HUES64 (cell line): ENCODE measurements around the gene PAX8.

Experiments
- H3K27ac ChIP-seq: 2 replicates; pipeline ENCODE4 v1.7.0; 2013; ENCODE audit warnings: low read depth, low read length, inconsistent platforms
- H3K27me3 ChIP-seq: 2 replicates; pipeline ENCODE4 v1.6.1; 2013; ENCODE audit warnings: mild to moderate bottlenecking, low read length; ENCODE audit not compliant: insufficient read depth
- H3K36me3 ChIP-seq: 2 replicates; pipeline ENCODE4 v1.6.1; 2013; ENCODE audit warnings: mild to moderate bottlenecking, low read length; ENCODE audit not compliant: insufficient read depth
- H3K4me1 ChIP-seq: 2 replicates; pipeline ENCODE4 v1.6.1; 2013; ENCODE audit warnings: mild to moderate bottlenecking, low read length, moderate library complexity; ENCODE audit not compliant: insufficient read depth
- H3K4me3 ChIP-seq: 2 replicates; pipeline ENCODE4 v1.5.1; 2013; ENCODE audit warnings: mild to moderate bottlenecking, low read length, moderate library complexity
- H3K9ac ChIP-seq: 2 replicates; pipeline ENCODE4 v1.6.1; 2013; ENCODE audit warnings: mild to moderate bottlenecking, low read depth, low read length
- H3K9me3 ChIP-seq: 2 replicates; pipeline ENCODE4 v1.6.1; 2013; ENCODE audit warnings: low read depth, low read length; ENCODE audit not compliant: insufficient read depth
- WGBS: fragments of 150-250, 120-280 bp; methylation state at CpG from one replicate; pipeline ENCODE4 v1.1.7; 2013; ENCODE audit warnings: missing lambda C conversion rate; 5-methylcytosine and 5-hydroxymethylcytosine counted together

PAX8 gene

DNA sequence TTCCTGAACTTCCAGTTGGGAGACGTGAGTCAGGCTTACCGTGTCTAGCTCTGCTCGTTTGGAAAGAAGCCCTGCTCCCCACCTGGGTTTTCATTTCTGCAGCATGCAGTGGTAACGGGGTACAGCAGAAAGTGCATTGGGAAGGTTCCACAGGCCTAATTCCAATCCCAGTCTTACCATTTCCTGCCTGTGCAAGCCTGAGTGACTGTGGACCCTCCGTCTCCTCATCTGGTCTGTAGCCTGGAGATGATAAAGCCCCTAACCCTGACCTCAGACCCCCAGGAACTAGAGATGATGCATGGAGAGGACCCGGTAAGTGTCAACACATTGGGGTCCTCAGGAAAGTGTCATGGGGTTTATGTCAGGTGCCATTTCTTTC lies 110.8 kb downstream of the PAX8 start:
- Histone ChIP-seq H3K4me3 (no peak overlapping the region), H3K27ac (no peak overlapping the region), H3K9me3 (no peaks in the 10 kb centered on the region), H3K36me3 (no peaks in the 10 kb centered on the region), H3K9ac (no peak overlapping the region), H3K4me1 (peaks cover 13% of the 10 kb centered on the region), H3K27me3 (peaks cover 3% of the 10 kb centered on the region; the same call in 1 of the 2 replicates)
- WGBS = 96% methylated on average over 6 of the region's 6 CpGs

DNA sequence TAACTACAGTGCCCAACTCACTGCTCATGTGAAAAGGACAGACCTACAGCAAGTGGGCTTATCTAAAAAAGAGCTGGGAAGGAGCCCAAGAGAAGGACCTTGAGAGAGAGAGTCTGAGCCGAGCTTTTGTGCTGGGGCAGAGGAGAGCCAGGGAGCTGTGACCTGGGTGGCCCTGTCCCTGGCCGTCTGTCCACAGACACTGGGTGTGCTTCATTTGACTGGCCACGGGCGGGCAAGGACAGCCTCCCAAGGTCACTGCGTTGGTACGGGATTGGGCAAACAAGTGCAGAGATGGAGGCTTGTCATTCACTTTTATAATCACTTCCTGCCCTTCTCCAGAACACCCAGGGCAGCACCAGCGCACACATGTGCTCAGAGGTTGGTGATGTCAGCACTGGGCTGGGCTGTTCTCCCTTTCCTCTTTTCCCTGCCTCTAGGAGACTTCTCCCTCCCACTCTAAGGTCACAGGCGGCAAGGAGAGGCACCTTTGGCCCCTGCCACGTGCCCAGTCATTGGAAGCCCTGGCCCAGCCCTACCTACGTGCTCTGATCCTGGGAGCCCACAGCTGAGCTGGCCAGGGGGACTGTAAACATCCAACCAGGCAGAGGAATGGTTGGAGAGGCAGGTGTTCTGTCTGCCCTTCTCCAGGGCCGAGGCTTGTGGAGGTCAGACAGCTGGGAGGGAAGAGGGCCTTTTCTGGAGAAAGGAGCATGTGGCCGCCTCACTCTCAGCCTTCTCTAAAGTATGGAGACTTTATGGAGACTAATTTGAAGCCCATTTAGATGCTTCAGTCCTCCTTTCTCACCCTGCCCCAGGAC lies 111.4 kb downstream of the PAX8 start:
- Histone ChIP-seq H3K4me1 (peaks cover 13% of the 10 kb centered on the region), H3K27me3 (peaks cover 3% of the 10 kb centered on the region; the same call in 1 of the 2 replicates)
- 88% methylated on average over 12 of the region's 12 CpGs for WGBS

DNA sequence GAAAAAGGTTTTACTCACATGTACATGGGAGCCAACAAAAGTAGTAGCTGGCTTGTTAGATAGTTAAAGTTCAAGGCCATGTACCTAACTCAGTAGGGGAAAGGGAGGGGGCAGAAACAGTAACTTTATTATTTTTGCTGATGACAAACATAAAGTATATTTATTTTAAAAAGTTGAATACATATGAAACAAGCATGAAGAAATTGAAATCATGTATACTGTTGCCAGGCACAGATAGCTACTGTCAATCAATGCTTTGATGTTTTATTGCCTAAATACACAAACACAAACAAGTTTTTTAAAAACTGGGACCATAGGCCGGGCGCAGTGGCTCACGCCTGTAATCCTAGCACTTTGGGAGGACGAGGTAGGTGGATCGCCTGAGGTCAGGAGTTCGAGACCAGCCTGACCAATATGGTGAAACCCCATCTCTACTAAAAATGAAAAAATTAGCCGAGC lies 112.5 kb downstream of the PAX8 start:
- H3K4me3 ChIP-seq = no peak overlapping the region
- H3K4me1 ChIP-seq = peaks cover 13% of the 10 kb centered on the region
- 97% methylated on average over 7 of the region's 7 CpGs for WGBS
- H3K9ac ChIP-seq = no peak overlapping the region
- no peaks in the 10 kb centered on the region for H3K36me3 ChIP-seq
- H3K27ac ChIP-seq = no peak overlapping the region
- no peaks in the 10 kb centered on the region for H3K9me3 ChIP-seq
- H3K27me3 ChIP-seq = peaks cover 3% of the 10 kb centered on the region; the same call in 1 of the 2 replicates

More for the DNA sequence above, 111.4 kb downstream of the PAX8 start:
- no peak overlapping the region for H3K9ac ChIP-seq
- H3K4me3 ChIP-seq = no peak overlapping the region
- no peak overlapping the region for H3K27ac ChIP-seq
- no peaks in the 10 kb centered on the region for H3K36me3 ChIP-seq
- no peaks in the 10 kb centered on the region for H3K9me3 ChIP-seq
